ENCODE measurements around the gene IGSF9.

The IGSF9 gene

GRCh38 chr1:159978107-159978398 lies 32.6 kb upstream of the IGSF9 start:
- no peak for TF ChIP-seq POLR2A (IDR thresholded peaks at IDR 0.05; ENCODE audit: low read depth, low read length)
- no peak for TF ChIP-seq TAF1 (IDR thresholded peaks at IDR 0.05; ENCODE audit: low read depth, low read length)
- no peak for TF ChIP-seq PAX5 (IDR thresholded peaks at IDR 0.05; ENCODE audit: insufficient read depth, low read length, severe bottlenecking)
- no peak for TF ChIP-seq POU2F2 (IDR thresholded peaks at IDR 0.05; ENCODE audit: low read depth, low read length)
- no peak for TF ChIP-seq SPI1 (IDR thresholded peaks at IDR 0.05; ENCODE audit: low read depth, low read length)
- TF ChIP-seq POLR2AphosphoS5 (IDR thresholded peaks at IDR 0.05; ENCODE audit: low read depth, low read length): no peak
- DNase-seq (ENCODE audit: insufficient read length, low spot score) (no peak), FAIRE-seq (no peak)

GRCh38 chr1:159977364-159978106 lies 32.1 kb upstream of the IGSF9 start:
- FAIRE-seq (no peak), DNase-seq (ENCODE audit: insufficient read length, low spot score) (no peak)
- TF ChIP-seq POU2F2 (IDR thresholded peaks at IDR 0.05; ENCODE audit: low read depth, low read length) (no peak), POLR2A (IDR thresholded peaks at IDR 0.05; ENCODE audit: low read depth, low read length) (no peak), SPI1 (IDR thresholded peaks at IDR 0.05; ENCODE audit: low read depth, low read length) (no peak), TAF1 (IDR thresholded peaks at IDR 0.05; ENCODE audit: low read depth, low read length) (no peak), PAX5 (IDR thresholded peaks at IDR 0.05; ENCODE audit: insufficient read depth, low read length, severe bottlenecking) (no peak), POLR2AphosphoS5 (IDR thresholded peaks at IDR 0.05; ENCODE audit: low read depth, low read length) (no peak)

- no peak for FAIRE-seq
Observed at GRCh38 chr1:159974350-159974965, 29.0 kb upstream of the IGSF9 start.

GRCh38 chr1:159973350-159973940 lies 28.0 kb upstream of the IGSF9 start:
- no peak for FAIRE-seq
- DNase-seq (ENCODE audit: insufficient read length, low spot score): no peak
- TF ChIP-seq POLR2A (IDR thresholded peaks at IDR 0.05; ENCODE audit: low read depth, low read length): no peak
- no peak for TF ChIP-seq SPI1 (IDR thresholded peaks at IDR 0.05; ENCODE audit: low read depth, low read length)
- TF ChIP-seq POU2F2 (IDR thresholded peaks at IDR 0.05; ENCODE audit: low read depth, low read length): no peak
- TF ChIP-seq TAF1 (IDR thresholded peaks at IDR 0.05; ENCODE audit: low read depth, low read length): no peak
- no peak for TF ChIP-seq POLR2AphosphoS5 (IDR thresholded peaks at IDR 0.05; ENCODE audit: low read depth, low read length)
- TF ChIP-seq PAX5 (IDR thresholded peaks at IDR 0.05; ENCODE audit: insufficient read depth, low read length, severe bottlenecking): no peak

More at GRCh38 chr1:159974350-159974965, 29.0 kb upstream of the IGSF9 start:
- no peak for DNase-seq (ENCODE audit: insufficient read length, low spot score)
- no peak for TF ChIP-seq POU2F2 (IDR thresholded peaks at IDR 0.05; ENCODE audit: low read depth, low read length)
- TF ChIP-seq POLR2AphosphoS5 (IDR thresholded peaks at IDR 0.05; ENCODE audit: low read depth, low read length): no peak
- TF ChIP-seq TAF1 (IDR thresholded peaks at IDR 0.05; ENCODE audit: low read depth, low read length): no peak
- no peak for TF ChIP-seq SPI1 (IDR thresholded peaks at IDR 0.05; ENCODE audit: low read depth, low read length)
- TF ChIP-seq POLR2A (IDR thresholded peaks at IDR 0.05; ENCODE audit: low read depth, low read length): no peak
- TF ChIP-seq PAX5 (IDR thresholded peaks at IDR 0.05; ENCODE audit: insufficient read depth, low read length, severe bottlenecking): no peak

GRCh38 chr1:159972443-159973205 lies 27.2 kb upstream of the IGSF9 start:
- DNase-seq (ENCODE audit: insufficient read length, low spot score): no peak
- TF ChIP-seq SPI1 (IDR thresholded peaks at IDR 0.05; ENCODE audit: low read depth, low read length): no peak
- no peak for TF ChIP-seq POLR2AphosphoS5 (IDR thresholded peaks at IDR 0.05; ENCODE audit: low read depth, low read length)
- TF ChIP-seq TAF1 (IDR thresholded peaks at IDR 0.05; ENCODE audit: low read depth, low read length): no peak
- TF ChIP-seq POU2F2 (IDR thresholded peaks at IDR 0.05; ENCODE audit: low read depth, low read length): no peak
- TF ChIP-seq POLR2A (IDR thresholded peaks at IDR 0.05; ENCODE audit: low read depth, low read length): no peak
- no peak for TF ChIP-seq PAX5 (IDR thresholded peaks at IDR 0.05; ENCODE audit: insufficient read depth, low read length, severe bottlenecking)
- FAIRE-seq: no peak

GRCh38 chr1:159970932-159971342 lies 25.5 kb upstream of the IGSF9 start:
- FAIRE-seq (no peak), DNase-seq (ENCODE audit: insufficient read length, low spot score) (no peak)

GRCh38 chr1:159968901-159969300 lies 23.5 kb upstream of the IGSF9 start:
- FAIRE-seq (no peak), DNase-seq (ENCODE audit: insufficient read length, low spot score) (no peak)
- TF ChIP-seq SPI1 (IDR thresholded peaks at IDR 0.05; ENCODE audit: low read depth, low read length): no peak
- TF ChIP-seq PAX5 (IDR thresholded peaks at IDR 0.05; ENCODE audit: insufficient read depth, low read length, severe bottlenecking): no peak
- TF ChIP-seq POLR2AphosphoS5 (IDR thresholded peaks at IDR 0.05; ENCODE audit: low read depth, low read length): no peak
- TF ChIP-seq POLR2A (IDR thresholded peaks at IDR 0.05; ENCODE audit: low read depth, low read length): no peak
- TF ChIP-seq POU2F2 (IDR thresholded peaks at IDR 0.05; ENCODE audit: low read depth, low read length): no peak
- no peak for TF ChIP-seq TAF1 (IDR thresholded peaks at IDR 0.05; ENCODE audit: low read depth, low read length)

More at GRCh38 chr1:159970932-159971342, 25.5 kb upstream of the IGSF9 start:
- no peak for TF ChIP-seq POLR2A (IDR thresholded peaks at IDR 0.05; ENCODE audit: low read depth, low read length)
- no peak for TF ChIP-seq POLR2AphosphoS5 (IDR thresholded peaks at IDR 0.05; ENCODE audit: low read depth, low read length)
- no peak for TF ChIP-seq SPI1 (IDR thresholded peaks at IDR 0.05; ENCODE audit: low read depth, low read length)
- TF ChIP-seq POU2F2 (IDR thresholded peaks at IDR 0.05; ENCODE audit: low read depth, low read length): no peak
- no peak for TF ChIP-seq TAF1 (IDR thresholded peaks at IDR 0.05; ENCODE audit: low read depth, low read length)

GRCh38 chr1:159965263-159965662 lies 19.9 kb upstream of the IGSF9 start:
- FAIRE-seq: no peak

More at GRCh38 chr1:159965263-159965662, 19.9 kb upstream of the IGSF9 start:
- TF ChIP-seq POLR2A (IDR thresholded peaks at IDR 0.05; ENCODE audit: low read depth, low read length) (no peak), PAX5 (IDR thresholded peaks at IDR 0.05; ENCODE audit: insufficient read depth, low read length, severe bottlenecking) (no peak), TAF1 (IDR thresholded peaks at IDR 0.05; ENCODE audit: low read depth, low read length) (no peak), POU2F2 (IDR thresholded peaks at IDR 0.05; ENCODE audit: low read depth, low read length) (no peak), SPI1 (IDR thresholded peaks at IDR 0.05; ENCODE audit: low read depth, low read length) (no peak), POLR2AphosphoS5 (IDR thresholded peaks at IDR 0.05; ENCODE audit: low read depth, low read length) (no peak)
- DNase-seq (ENCODE audit: insufficient read length, low spot score): no peak
